ENCODE measurements around the gene SOWAHC. TPM values are rescaled to one million over a fixed set of nuclear protein-coding genes. Genes with fewer than 3 reads are reported as not detected.

Gene SOWAHC
- polyA plus RNA-seq, 1 of the 3 experiments (the other 2 are of a cell fraction) = 2.9 TPM

DNA sequence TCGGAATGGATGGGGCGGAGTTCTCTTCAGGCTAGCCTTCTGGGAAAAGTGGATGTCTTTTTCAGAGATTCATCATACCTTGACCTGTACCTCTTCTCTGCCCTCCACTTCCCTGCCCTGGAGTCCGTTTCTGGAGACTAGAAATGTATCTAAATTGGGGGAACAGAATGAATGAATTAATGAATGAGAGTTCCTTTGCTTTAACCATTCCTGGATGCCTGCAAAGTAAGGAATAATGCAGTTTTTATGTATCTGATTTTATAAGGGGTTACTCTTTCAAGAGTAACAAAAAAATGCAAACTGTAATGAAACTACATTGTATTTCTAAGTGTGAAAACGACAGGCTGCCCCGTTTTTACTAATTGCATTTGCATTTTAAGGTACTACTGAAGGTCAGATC lies 2.0 kb downstream of the SOWAHC start:
- WGBS (ENCODE audit: low lambda C conversion rate) = 87% methylated on average over 5 of the region's 5 CpGs
- peak overlapping the region; percentile 65 for H3K4me2 ChIP-seq
- H3K27me3 ChIP-seq (ENCODE audit: insufficient read depth) = no peaks in the 10 kb centered on the region
- H3K27ac ChIP-seq (ENCODE audit: low read depth in 2 of 2, low read length in 1 of 2) = no peak overlapping the region
- DNase-seq = no peak
- H3K9me2 ChIP-seq = no peaks in the 10 kb centered on the region
- peaks cover 0 to 9% of the 10 kb centered on the region in 2 experiments for H3K36me3 ChIP-seq (replicated peaks in 1 of 2; ENCODE audit: control insufficient read depth in 1 of 2, insufficient read depth in 2 of 2, low read length in 1 of 2)
- H3K79me2 ChIP-seq (ENCODE audit: insufficient read depth) = peaks cover 53% of the 10 kb centered on the region
- peaks cover 14 to 16% of the 10 kb centered on the region in 2 experiments; a peak in 3 of 4 replicates for H3K4me1 ChIP-seq (ENCODE audit: control insufficient read depth in 1 of 2, insufficient read depth in 2 of 2, low read depth in 1 of 2, low read length in 1 of 2)
- peak overlapping the region; percentile 68 to 84; a peak in 3 of 4 replicates for H3K4me3 ChIP-seq (ENCODE audit: low read depth in 2 of 2, low read length in 1 of 2)
- CTCF ChIA-PET = interaction anchor here (1.0 to 2.6 kb wide), 2 partner anchors 16 to 70 kb away, joined by 3 to 14 read pairs; no protein-coding TSS in a partner anchor
- H4K20me1 ChIP-seq (ENCODE audit: insufficient read depth) = peaks cover 5% of the 10 kb centered on the region
- no peak overlapping the region for H2AFZ ChIP-seq (ENCODE audit: low read depth)
- H3K9ac ChIP-seq = no peak overlapping the region
- POLR2A ChIA-PET = no interaction called here
- H3F3A ChIP-seq (replicated peaks; ENCODE audit: insufficient read depth) = peaks cover 20% of the 10 kb centered on the region
- H3K9me3 ChIP-seq = no peaks in the 10 kb centered on the region
- no peak for TF ChIP-seq YY1 (IDR thresholded peaks at IDR 0.05; ENCODE audit: low read depth)
- TF ChIP-seq FOXM1 (IDR thresholded peaks at IDR 0.05; ENCODE audit: low read depth) = no peak
- no peak for TF ChIP-seq GABPA (IDR thresholded peaks at IDR 0.05; ENCODE audit: low read depth)
- TF ChIP-seq ELF1 (IDR thresholded peaks at IDR 0.05) = no peak
- TF ChIP-seq, protein P1, sequence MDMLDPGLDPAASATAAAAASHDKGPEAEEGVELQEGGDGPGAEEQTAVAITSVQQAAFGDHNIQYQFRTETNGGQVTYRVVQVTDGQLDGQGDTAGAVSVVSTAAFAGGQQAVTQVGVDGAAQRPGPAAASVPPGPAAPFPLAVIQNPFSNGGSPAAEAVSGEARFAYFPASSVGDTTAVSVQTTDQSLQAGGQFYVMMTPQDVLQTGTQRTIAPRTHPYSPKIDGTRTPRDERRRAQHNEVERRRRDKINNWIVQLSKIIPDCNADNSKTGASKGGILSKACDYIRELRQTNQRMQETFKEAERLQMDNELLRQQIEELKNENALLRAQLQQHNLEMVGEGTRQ (IDR thresholded peaks at IDR 0.05; ENCODE audit: borderline replicate concordance, low read depth, low read length) = no peak
- no peak for TF ChIP-seq EZH2phosphoT487 (IDR thresholded peaks at IDR 0.05; ENCODE audit: borderline replicate concordance, low read depth)
- no peak for TF ChIP-seq SMC3 (IDR thresholded peaks at IDR 0.05; ENCODE audit: low read depth, low read length)
- TF ChIP-seq POLR2AphosphoS5 (IDR thresholded peaks at IDR 0.05; ENCODE audit: low read depth, low read length) = no peak
- TF ChIP-seq, protein P2, sequence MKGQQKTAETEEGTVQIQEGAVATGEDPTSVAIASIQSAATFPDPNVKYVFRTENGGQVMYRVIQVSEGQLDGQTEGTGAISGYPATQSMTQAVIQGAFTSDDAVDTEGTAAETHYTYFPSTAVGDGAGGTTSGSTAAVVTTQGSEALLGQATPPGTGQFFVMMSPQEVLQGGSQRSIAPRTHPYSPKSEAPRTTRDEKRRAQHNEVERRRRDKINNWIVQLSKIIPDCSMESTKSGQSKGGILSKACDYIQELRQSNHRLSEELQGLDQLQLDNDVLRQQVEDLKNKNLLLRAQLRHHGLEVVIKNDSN (IDR thresholded peaks at IDR 0.05; ENCODE audit: borderline replicate concordance, low read depth) = no peak
- TF ChIP-seq NFIC (IDR thresholded peaks at IDR 0.05; ENCODE audit: borderline replicate concordance) = no peak

DNA sequence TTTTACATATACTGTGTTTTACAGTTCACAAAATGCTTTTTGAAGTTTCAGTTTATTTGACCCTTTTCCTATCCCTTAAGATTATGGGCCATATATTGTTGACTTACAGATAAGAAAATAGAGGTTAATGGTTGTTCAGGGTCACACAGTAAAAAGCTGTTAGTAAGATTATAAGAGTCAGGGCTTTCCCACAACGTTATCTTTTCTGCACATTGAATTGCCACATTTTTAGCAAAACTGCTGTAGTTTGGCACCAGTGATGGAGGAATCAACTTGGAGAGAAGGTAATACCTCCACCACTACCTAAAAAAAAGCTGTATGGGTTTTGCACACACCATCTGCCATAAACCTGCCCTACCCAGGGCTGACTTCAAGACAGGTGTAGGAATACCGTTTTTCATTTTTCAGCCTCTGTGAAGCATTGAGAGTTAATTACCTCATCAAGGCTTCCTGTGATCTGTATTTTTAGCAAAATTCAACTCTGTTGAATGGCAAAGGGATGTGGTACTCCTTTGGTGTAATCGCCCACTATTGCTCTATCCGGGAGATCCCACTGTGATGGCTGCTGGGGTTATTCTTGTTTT lies 5.0 kb downstream of the SOWAHC start:
- 84% methylated on average over 4 of the region's 4 CpGs for WGBS (ENCODE audit: low lambda C conversion rate)
- TF ChIP-seq YY1 (IDR thresholded peaks at IDR 0.05; ENCODE audit: low read depth) (no peak), RAD21 (IDR thresholded peaks at IDR 0.05; ENCODE audit: low read length) (no peak), TCF12 (IDR thresholded peaks at IDR 0.05) (no peak), ELF1 (IDR thresholded peaks at IDR 0.05) (no peak), NFIC (IDR thresholded peaks at IDR 0.05; ENCODE audit: borderline replicate concordance) (no peak), RFX5 (IDR thresholded peaks at IDR 0.05; ENCODE audit: low read length) (no peak), SMC3 (IDR thresholded peaks at IDR 0.05; ENCODE audit: low read depth, low read length) (no peak), TAF1 (IDR thresholded peaks at IDR 0.05; ENCODE audit: borderline replicate concordance, low read depth, low read length) (no peak), RCOR1 (IDR thresholded peaks at IDR 0.05; ENCODE audit: low read length) (no peak), JUND (IDR thresholded peaks at IDR 0.05) (no peak), MXI1 (IDR thresholded peaks at IDR 0.05; ENCODE audit: low read depth, low read length) (no peak)
- TF ChIP-seq, protein P3, sequence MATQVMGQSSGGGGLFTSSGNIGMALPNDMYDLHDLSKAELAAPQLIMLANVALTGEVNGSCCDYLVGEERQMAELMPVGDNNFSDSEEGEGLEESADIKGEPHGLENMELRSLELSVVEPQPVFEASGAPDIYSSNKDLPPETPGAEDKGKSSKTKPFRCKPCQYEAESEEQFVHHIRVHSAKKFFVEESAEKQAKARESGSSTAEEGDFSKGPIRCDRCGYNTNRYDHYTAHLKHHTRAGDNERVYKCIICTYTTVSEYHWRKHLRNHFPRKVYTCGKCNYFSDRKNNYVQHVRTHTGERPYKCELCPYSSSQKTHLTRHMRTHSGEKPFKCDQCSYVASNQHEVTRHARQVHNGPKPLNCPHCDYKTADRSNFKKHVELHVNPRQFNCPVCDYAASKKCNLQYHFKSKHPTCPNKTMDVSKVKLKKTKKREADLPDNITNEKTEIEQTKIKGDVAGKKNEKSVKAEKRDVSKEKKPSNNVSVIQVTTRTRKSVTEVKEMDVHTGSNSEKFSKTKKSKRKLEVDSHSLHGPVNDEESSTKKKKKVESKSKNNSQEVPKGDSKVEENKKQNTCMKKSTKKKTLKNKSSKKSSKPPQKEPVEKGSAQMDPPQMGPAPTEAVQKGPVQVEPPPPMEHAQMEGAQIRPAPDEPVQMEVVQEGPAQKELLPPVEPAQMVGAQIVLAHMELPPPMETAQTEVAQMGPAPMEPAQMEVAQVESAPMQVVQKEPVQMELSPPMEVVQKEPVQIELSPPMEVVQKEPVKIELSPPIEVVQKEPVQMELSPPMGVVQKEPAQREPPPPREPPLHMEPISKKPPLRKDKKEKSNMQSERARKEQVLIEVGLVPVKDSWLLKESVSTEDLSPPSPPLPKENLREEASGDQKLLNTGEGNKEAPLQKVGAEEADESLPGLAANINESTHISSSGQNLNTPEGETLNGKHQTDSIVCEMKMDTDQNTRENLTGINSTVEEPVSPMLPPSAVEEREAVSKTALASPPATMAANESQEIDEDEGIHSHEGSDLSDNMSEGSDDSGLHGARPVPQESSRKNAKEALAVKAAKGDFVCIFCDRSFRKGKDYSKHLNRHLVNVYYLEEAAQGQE (IDR thresholded peaks at IDR 0.05; ENCODE audit: low read depth, low read length) = no peak
- CTCF ChIA-PET = interaction anchor here (0.9 kb wide), 1 partner anchor 73 kb away, joined by 4 read pairs; no protein-coding TSS in a partner anchor
- Histone ChIP-seq H2AFZ (ENCODE audit: low read depth) (no peak overlapping the region), H3K4me3 (ENCODE audit: low read depth in 2 of 2, low read length in 1 of 2) (no peak overlapping the region), H3K9me2 (no peaks in the 10 kb centered on the region), H3K36me3 (replicated peaks in 1 of 2; ENCODE audit: control insufficient read depth in 1 of 2, insufficient read depth in 2 of 2, low read length in 1 of 2) (peaks cover 0 to 9% of the 10 kb centered on the region in 2 experiments), H3K79me2 (ENCODE audit: insufficient read depth) (peaks cover 30% of the 10 kb centered on the region), H3K27ac (ENCODE audit: low read depth in 2 of 2, low read length in 1 of 2) (no peak overlapping the region), H3K9me3 (no peaks in the 10 kb centered on the region), H4K20me1 (ENCODE audit: insufficient read depth) (peaks cover 5% of the 10 kb centered on the region; the same call in 1 of the 2 replicates), H3K27me3 (ENCODE audit: insufficient read depth) (no peaks in the 10 kb centered on the region), H3F3A (replicated peaks; ENCODE audit: insufficient read depth) (peaks cover 7% of the 10 kb centered on the region), H3K4me2 (no peak overlapping the region), H3K4me1 (ENCODE audit: control insufficient read depth in 1 of 2, insufficient read depth in 2 of 2, low read depth in 1 of 2, low read length in 1 of 2) (peaks cover 11 to 14% of the 10 kb centered on the region in 2 experiments; a peak in 3 of 4 replicates), H3K9ac (no peak overlapping the region)
- POLR2A ChIA-PET = no interaction called here
- DNase-seq = no peak
